Lower leg skin (tissue), 3 donors: ENCODE measurements around the gene FAM167B.

Source experiments
- CTCF ChIP-seq, 3 donors: fragments of 450-650 bp; IDR thresholded peaks; one replicate each; pipeline ENCODE4 v1.5.1; 2016; ENCODE audit warnings: antibody characterized with exemption in 3 of 3, mild to moderate bottlenecking in 3 of 3, moderate library complexity in 2 of 3
- POLR2A ChIP-seq, 2 donors: fragments of 450-650 bp; IDR thresholded peaks; one replicate each; pipeline ENCODE4 v1.6.1; 2016 to 2017; ENCODE audit warnings: antibody characterized with exemption in 2 of 2, mild to moderate bottlenecking in 1 of 2, moderate library complexity in 1 of 2

- TF ChIP-seq CTCF (IDR thresholded peaks at IDR 0.05) (no peak), POLR2A (IDR thresholded peaks at IDR 0.05) (no peak)
Measured at GRCh38 chr1:32199717-32200072, 47.3 kb upstream of the FAM167B start.
